ENCODE data around the gene NAALADL2. TPM values are rescaled to one million over a fixed set of nuclear protein-coding genes. Genes with fewer than 3 reads are reported as not detected.

Gene NAALADL2
- total RNA-seq, 1 donor from 2014 or later: 0.13 TPM

DNA sequence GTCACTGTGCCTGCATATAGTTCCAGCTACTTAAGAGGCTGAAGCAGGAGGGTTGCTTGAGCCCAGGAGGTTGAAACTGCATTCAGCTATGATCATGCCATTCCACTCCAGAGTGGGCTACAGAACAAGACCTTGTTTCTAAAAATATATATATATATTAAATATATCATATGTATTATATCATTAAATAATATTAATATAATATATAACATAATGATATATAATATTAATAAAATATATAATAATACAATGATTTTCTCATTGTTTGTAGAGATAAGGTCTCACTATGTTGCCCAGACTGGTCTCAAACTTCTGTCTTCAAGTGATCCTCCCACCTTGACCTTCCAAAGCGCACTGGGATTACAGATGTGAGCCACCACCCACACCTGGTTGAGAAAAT is 101.8 kb downstream of the NAALADL2 start:
- no peak for DNase-seq (ENCODE audit: low read depth in 2 of 2)

GRCh38 chr3:174973465-174973864 is 114.3 kb downstream of the NAALADL2 start:
- DNase-seq (ENCODE audit: low read depth in 2 of 2): no peak

DNA sequence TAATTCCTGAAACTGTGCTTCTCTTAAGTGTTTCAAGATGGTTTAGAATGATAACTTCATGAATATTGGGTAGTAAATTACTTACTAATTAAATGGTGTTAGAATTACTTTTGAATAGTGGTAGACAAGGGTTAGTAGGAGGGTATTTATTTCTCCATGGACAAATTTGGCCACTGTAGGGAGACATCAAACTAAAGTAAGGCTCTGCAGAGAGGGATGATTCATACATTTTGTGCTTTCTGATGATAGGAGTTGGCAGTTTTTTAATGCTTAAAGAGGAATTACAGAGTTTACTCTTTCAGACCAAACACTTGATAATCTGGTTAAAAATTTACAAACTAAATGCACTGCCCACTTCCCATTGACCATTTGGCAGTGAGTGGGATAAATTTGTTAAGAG is 127.6 kb downstream of the NAALADL2 start:
- no peak for DNase-seq (ENCODE audit: low read depth in 2 of 2)

GRCh38 chr3:175001091-175001490 is 142.0 kb downstream of the NAALADL2 start:
- no peak for DNase-seq (ENCODE audit: low read depth in 2 of 2)

- DNase-seq (ENCODE audit: low read depth in 2 of 2): no peak
Measured at GRCh38 chr3:175002732-175003143, 143.6 kb downstream of the NAALADL2 start.

DNA sequence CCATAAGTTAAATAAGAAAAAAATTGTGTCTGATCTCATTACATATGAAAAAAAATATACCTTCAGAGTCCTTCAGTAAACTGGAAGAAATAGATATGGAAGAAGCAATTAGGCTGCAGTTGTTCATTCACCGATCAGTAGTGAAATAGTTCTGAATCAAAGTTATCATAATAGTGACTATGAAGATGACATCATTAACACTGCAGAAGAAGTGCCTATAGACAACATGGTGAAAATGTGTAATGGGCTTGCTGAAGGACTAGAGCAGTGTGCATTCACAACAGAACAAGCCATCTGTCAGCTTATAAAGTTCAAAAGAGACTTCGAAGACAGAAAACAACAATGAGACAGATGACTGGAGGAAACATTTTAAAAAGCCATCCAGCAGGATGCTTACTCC is 144.5 kb downstream of the NAALADL2 start:
- DNase-seq (ENCODE audit: low read depth in 2 of 2): no peak

- DNase-seq (ENCODE audit: low read depth in 2 of 2): no peak
Measured at GRCh38 chr3:175005193-175005592, 146.1 kb downstream of the NAALADL2 start.

GRCh38 chr3:175005881-175006280 is 146.7 kb downstream of the NAALADL2 start:
- no peak for DNase-seq (ENCODE audit: low read depth in 2 of 2)

- no peak for DNase-seq (ENCODE audit: low read depth in 2 of 2)
Measured at GRCh38 chr3:175007306-175007705, 148.2 kb downstream of the NAALADL2 start.

- no peak for DNase-seq (ENCODE audit: low read depth in 2 of 2)
Measured at GRCh38 chr3:175009295-175009694, 150.2 kb downstream of the NAALADL2 start.

GRCh38 chr3:175015056-175015635 is 156.0 kb downstream of the NAALADL2 start:
- no peak for DNase-seq (ENCODE audit: low read depth in 2 of 2)

DNA sequence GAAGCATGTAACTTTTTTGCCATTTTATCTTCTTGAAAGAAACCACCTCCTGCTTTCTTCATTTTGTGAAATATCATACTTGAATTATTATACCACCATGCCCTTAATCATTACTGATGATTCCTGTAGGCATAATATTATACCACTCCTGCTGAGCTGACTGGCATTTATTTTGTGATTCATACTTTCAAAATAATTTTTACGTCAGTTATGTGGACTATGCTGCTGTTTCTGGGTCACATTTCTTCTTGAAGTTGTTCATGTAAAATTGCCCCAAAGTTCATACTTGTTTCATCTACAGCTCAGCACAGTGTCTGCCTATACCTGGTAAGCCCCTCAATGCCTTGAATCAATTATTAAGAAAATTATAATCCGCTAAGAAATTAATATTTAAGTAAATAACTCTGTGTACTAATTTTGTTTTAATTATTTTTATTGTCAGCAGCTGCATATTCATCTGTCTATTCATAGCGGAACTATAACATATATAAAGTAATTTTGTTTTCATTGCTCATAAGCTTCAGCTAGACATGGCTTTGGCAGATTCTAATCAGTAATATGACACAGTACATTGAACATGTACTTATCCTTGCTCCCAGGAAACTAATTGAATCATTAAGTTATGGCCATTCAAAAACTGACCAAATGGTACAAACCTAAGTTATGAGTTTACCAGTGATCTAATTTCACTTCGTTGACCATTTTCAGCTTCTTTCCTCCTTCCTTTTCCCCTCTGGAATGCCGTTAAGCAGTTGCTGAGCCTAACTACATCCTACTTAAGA is 160.0 kb downstream of the NAALADL2 start:
- no peak for DNase-seq (ENCODE audit: low read depth in 2 of 2)

DNA sequence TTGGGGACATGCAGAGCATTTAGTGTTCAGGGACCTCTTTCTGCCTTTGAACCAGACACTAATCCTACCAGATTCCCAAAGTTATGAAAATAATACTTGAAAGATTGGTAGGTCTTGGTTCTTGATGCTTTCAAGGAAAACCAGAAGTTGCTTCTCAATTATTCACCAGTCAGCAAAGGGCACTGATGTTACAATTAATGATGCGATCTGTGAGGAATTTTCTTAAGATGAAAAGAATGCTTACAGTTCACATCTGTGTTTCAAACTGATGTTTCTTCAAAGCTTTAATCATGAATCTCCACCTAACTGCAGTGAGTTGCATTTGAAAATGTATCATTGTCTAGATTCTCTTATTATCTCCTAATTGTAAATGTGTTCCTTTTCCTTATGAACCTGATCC is 161.0 kb downstream of the NAALADL2 start:
- DNase-seq (ENCODE audit: low read depth in 2 of 2): no peak

DNA sequence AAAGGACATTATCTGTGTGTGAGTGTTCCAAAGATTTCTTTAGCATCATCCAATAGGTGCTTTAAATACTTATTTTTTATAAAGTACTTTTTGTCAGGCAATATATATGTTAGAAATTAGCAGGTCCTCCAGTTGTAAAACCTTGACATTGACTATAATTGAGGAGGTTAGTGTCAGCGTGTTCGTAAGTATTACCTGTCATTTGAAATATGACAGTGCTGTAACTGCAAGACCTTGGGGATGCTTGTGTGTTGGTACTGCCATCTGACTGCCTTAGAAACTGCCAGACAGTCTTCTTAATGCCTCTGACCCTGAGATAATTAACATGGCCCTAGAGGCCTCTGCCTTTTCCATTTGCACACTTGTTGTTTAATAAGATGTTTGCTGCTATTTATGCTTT is 170.7 kb downstream of the NAALADL2 start:
- DNase-seq (ENCODE audit: low read depth in 2 of 2): no peak

DNA sequence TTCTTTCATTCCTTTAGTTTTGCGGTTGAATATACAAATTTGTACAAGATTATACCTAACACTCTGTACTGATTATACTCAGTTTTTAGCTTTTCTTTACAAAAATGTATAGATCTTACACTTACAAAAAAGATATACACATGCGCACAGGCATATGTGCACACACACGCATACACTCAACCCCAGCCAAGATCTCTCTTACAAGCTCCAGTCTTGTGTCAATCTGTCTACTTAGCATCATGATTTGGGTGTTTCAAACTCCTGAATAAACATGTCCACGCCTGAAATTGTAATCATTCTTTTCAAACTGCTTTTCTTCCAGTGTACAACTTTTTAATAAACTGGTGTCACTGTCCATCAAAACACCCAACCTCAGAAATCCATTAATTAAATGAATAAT is 180.7 kb downstream of the NAALADL2 start:
- no peak for DNase-seq (ENCODE audit: low read depth in 2 of 2)

DNA sequence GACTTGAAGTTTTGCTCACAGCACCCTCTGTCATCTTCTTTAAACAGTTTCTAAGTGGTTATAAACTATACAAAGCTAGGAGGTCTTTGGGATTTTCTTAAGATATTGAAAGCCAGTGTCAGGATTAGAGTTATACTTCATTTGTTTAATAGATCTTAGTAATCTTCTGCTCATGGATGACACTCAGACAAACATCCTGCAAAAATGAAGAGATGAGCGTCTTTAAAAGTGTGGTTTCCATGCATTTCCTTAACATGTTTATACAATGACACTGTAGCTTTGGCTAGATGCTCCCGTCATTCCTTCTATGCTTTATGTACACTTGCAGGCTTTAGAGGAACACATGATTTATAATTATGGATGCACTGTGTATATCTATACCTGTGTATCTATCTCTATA is 182.2 kb downstream of the NAALADL2 start:
- DNase-seq (ENCODE audit: low read depth in 2 of 2): no peak

GRCh38 chr3:175046601-175047000 is 187.5 kb downstream of the NAALADL2 start:
- DNase-seq (ENCODE audit: low read depth in 2 of 2): no peak

DNA sequence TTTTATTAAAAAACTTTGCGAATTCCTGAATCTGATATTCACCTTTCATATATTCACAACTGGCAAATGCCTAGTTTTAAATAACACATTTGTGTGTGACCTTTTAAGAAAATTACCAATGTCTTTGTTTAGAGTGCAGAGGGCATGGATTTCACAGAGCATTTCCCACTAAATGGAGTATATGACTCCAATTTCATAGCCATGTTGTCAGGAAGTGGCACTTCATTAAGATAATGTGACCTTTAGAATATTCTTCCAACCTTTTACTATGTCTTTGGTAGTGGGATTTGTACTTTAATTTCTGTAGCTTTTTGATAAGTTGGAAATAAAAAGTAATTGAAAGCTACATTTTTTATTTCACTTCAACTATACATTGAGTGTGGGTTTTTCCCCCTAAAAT is 188.7 kb downstream of the NAALADL2 start:
- no peak for DNase-seq (ENCODE audit: low read depth in 2 of 2)

DNA sequence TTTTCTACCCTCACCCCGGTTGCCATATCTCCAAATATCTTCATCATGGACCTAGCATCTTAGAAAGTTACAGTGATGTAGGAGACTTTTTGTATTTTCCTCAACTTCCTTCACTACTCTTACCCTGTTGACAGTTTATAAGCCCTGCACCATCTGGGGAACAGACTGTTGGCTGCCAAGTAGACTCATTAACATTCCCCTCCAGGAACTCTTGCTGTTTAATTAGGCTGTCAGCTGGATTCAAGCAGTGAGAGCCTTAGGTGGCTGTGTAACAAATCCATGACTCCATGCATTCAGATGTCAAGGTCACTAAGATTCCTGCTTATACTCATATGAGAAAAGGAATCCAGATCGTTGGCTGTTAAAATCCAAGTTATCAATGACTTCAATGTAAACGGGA is 198.3 kb downstream of the NAALADL2 start:
- no peak for DNase-seq (ENCODE audit: low read depth in 2 of 2)

GRCh38 chr3:175059788-175060187 is 200.7 kb downstream of the NAALADL2 start:
- DNase-seq (ENCODE audit: low read depth in 2 of 2): no peak

- DNase-seq (ENCODE audit: low read depth in 2 of 2): no peak
Measured at GRCh38 chr3:175065497-175065896, 206.4 kb downstream of the NAALADL2 start.

- no peak for DNase-seq (ENCODE audit: low read depth in 2 of 2)
Measured at GRCh38 chr3:175066617-175067415, 207.7 kb downstream of the NAALADL2 start.

DNA sequence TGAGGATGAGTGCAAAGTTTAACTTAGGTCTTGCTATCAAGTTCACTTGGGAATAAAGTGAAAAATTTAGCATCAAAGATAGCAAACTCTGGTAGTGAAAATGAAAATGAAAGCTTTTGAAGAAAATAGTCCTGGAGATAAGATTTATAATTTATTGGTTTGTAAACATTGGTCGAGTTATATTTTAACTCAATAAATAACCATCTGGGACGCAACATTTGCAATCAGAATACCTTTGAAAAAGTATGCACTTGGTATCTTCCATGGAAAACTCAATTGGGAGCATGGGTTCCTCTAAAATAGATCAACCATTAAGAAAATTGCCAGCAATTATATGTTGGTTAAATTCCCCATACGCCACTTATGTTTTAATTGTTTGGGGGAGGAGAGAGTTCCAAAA is 209.5 kb downstream of the NAALADL2 start:
- no peak for DNase-seq (ENCODE audit: low read depth in 2 of 2)
